IMR-90 (cell line): ENCODE results near the gene BROX. TPM values are rescaled to one million over a fixed set of nuclear protein-coding genes. Genes with fewer than 3 reads are reported as not detected.

Source experiments
- ATAC-seq: fragments of 200-7000 bp; cut with Tn5 transposase; 2 replicates; pipeline ENCODE4 v1.9.1; 2020; ENCODE audit warnings: low read depth, mild to moderate bottlenecking, moderate library complexity
- BruUV-seq: library from RNA; stranded (reverse); fragments of 400-500 nt; replicated peaks from 2 replicates; lab custom pipeline; 2021; lab: Mats Ljungman, UMichigan
- CTCF ChIA-PET: fragments of 300-600 bp; formaldehyde crosslinking; extraction: SDS; loops from one replicate; lab custom pipeline; 2021; ENCODE audit warnings: antibody characterized with exemption; lab: Yijun Ruan, JAX
- POLR2A ChIA-PET: fragments of 300-600 bp; sonication (Branson Sonifier 250); formaldehyde crosslinking; loops from one replicate; lab custom pipeline; 2022; ENCODE audit warnings: antibody characterized with exemption; ENCODE audit not compliant: unreplicated experiment; lab: Charles Lee
- DNase-seq: peaks from one replicate; pipeline ENCODE4 v3.0.0; 2013
- H2AFZ ChIP-seq: replicated peaks from 2 replicates; pipeline ENCODE3; 2013; ENCODE audit warnings: low read length, mild to moderate bottlenecking; ENCODE audit not compliant: poor library complexity
- H2AK5ac ChIP-seq: 2 replicates; pipeline ENCODE4 v1.6.1; 2013; ENCODE audit warnings: low read depth, low read length, inconsistent platforms
- H2AK9ac ChIP-seq: replicated peaks from 2 replicates; pipeline ENCODE3; 2013; ENCODE audit warnings: mild to moderate bottlenecking, low read depth, low read length, moderate library complexity; ENCODE audit not compliant: poor library complexity
- H2BK120ac ChIP-seq: 2 replicates; pipeline ENCODE4 v1.6.1; 2013; ENCODE audit warnings: low read depth, low read length, inconsistent platforms
- H2BK15ac ChIP-seq: 3 replicates; pipeline ENCODE4 v1.6.1; 2013; ENCODE audit warnings: low read depth, low read length, inconsistent platforms
- H2BK20ac ChIP-seq: 2 replicates; pipeline ENCODE4 v1.6.1; 2013; ENCODE audit warnings: low read depth, mild to moderate bottlenecking, inconsistent platforms, low read length, moderate library complexity
- H2BK5ac ChIP-seq: 2 replicates; pipeline ENCODE4 v1.6.1; 2013; ENCODE audit warnings: mild to moderate bottlenecking, low read depth, low read length, inconsistent platforms; ENCODE audit not compliant: poor library complexity, severe bottlenecking
- H3K14ac ChIP-seq: replicated peaks from 2 replicates; pipeline ENCODE4 v1.6.1; 2013; ENCODE audit warnings: low read depth, low read length, inconsistent platforms
- H3K18ac ChIP-seq: 2 replicates; pipeline ENCODE4 v1.6.1; 2013; ENCODE audit warnings: low read depth, low read length, control low read depth
- H3K23ac ChIP-seq: 2 replicates; pipeline ENCODE4 v1.6.1; 2013; ENCODE audit warnings: low read depth, low read length, inconsistent platforms
- H3K27ac ChIP-seq: 2 replicates; pipeline ENCODE4 v1.5.1; 2013; ENCODE audit warnings: mild to moderate bottlenecking, control low read depth, low read length; ENCODE audit not compliant: insufficient read depth
- H3K27me3 ChIP-seq: 2 replicates; pipeline ENCODE4 v1.6.1; 2013; ENCODE audit warnings: low read length; ENCODE audit not compliant: control insufficient read depth, insufficient read depth
- H3K36me3 ChIP-seq: 2 replicates; pipeline ENCODE4 v1.6.1; 2013; ENCODE audit warnings: low read length, mixed read lengths; ENCODE audit not compliant: control insufficient read depth, insufficient read depth
- H3K4ac ChIP-seq: 2 replicates; pipeline ENCODE4 v1.6.1; 2013; ENCODE audit warnings: low read depth, low read length, inconsistent platforms
- H3K4me1 ChIP-seq: 2 replicates; pipeline ENCODE4 v1.6.1; 2013; ENCODE audit warnings: low read length, mixed read lengths; ENCODE audit not compliant: control insufficient read depth, insufficient read depth
- H3K4me2 ChIP-seq: 2 replicates; pipeline ENCODE4 v1.6.1; 2013; ENCODE audit warnings: low read depth, mild to moderate bottlenecking, control low read depth, low read length, moderate library complexity
- H3K4me3 ChIP-seq: 2 replicates; pipeline ENCODE4 v1.5.1; 2013; ENCODE audit warnings: low read depth, mild to moderate bottlenecking, control low read depth, low read length, moderate library complexity; ENCODE audit not compliant: insufficient read depth
- H3K56ac ChIP-seq: 2 replicates; pipeline ENCODE4 v1.6.1; 2013; ENCODE audit warnings: low read length, inconsistent platforms; ENCODE audit not compliant: insufficient read depth; ENCODE audit errors: extremely low read depth
- H3K79me1 ChIP-seq, 2 experiments: 2 replicates each; pipeline ENCODE4 v1.6.1; 2013; ENCODE audit warnings: low read length in 2 of 2, inconsistent platforms in 1 of 2, low read depth in 1 of 2
- H3K9ac ChIP-seq: 2 replicates; pipeline ENCODE4 v1.6.1; 2013; ENCODE audit warnings: low read depth, low read length, control low read depth
- H3K9me1 ChIP-seq: 2 replicates; pipeline ENCODE4 v1.6.1; 2013; ENCODE audit warnings: low read length, inconsistent platforms; ENCODE audit not compliant: insufficient read depth
- H3K9me3 ChIP-seq: 2 replicates; pipeline ENCODE4 v1.6.1; 2013; ENCODE audit warnings: low read length; ENCODE audit not compliant: control insufficient read depth, insufficient read depth
- H4K20me1 ChIP-seq: 2 replicates; pipeline ENCODE4 v1.6.1; 2013; ENCODE audit warnings: low read length, inconsistent platforms; ENCODE audit not compliant: insufficient read depth
- H4K5ac ChIP-seq: 2 replicates; pipeline ENCODE4 v1.6.1; 2013; ENCODE audit warnings: mild to moderate bottlenecking, low read depth, low read length, control low read depth
- H4K8ac ChIP-seq, 2 experiments: 2 replicates each; pipeline ENCODE4 v1.6.1; 2013; ENCODE audit warnings: low read depth in 2 of 2, low read length in 2 of 2, control low read depth in 1 of 2, inconsistent platforms in 1 of 2
- H4K91ac ChIP-seq: 2 replicates; pipeline ENCODE4 v1.6.1; 2013; ENCODE audit warnings: low read depth, low read length, inconsistent platforms; ENCODE audit not compliant: insufficient read depth
- BHLHE40 ChIP-seq: fragments of 150-350 bp; IDR thresholded peaks from 2 replicates; pipeline ENCODE4 v1.6.1; 2016; ENCODE audit warnings: mild to moderate bottlenecking, low read depth, low read length
- CEBPB ChIP-seq: IDR thresholded peaks from 2 replicates; pipeline ENCODE4 v1.6.1; 2012; ENCODE audit warnings: low read depth, low read length, improper control_type of control experiment
- CHD1 ChIP-seq: IDR thresholded peaks from 2 replicates; pipeline ENCODE4 v1.6.1; 2012; ENCODE audit warnings: low read depth, low read length, improper control_type of control experiment
- FOS ChIP-seq: fragments of 150-350 bp; IDR thresholded peaks from 2 replicates; pipeline ENCODE4 v1.6.1; 2016; ENCODE audit warnings: low read depth, low read length
- MAFK ChIP-seq: IDR thresholded peaks from 2 replicates; pipeline ENCODE4 v1.6.1; 2012; ENCODE audit warnings: low read depth, low read length, improper control_type of control experiment
- MAZ ChIP-seq: IDR thresholded peaks from 2 replicates; pipeline ENCODE4 v1.6.1; 2012; ENCODE audit warnings: low read depth, mild to moderate bottlenecking, low read length, improper control_type of control experiment, moderate library complexity, borderline replicate concordance
- MXI1 ChIP-seq: IDR thresholded peaks from 2 replicates; pipeline ENCODE4 v1.6.1; 2012; ENCODE audit warnings: low read depth, mild to moderate bottlenecking, low read length, moderate library complexity, borderline replicate concordance
- NFE2L2 ChIP-seq: fragments of 150-350 bp; IDR thresholded peaks from 2 replicates; pipeline ENCODE4 v1.6.1; 2016; ENCODE audit warnings: low read depth, mild to moderate bottlenecking, low read length
- POLR2A ChIP-seq: IDR thresholded peaks from 2 replicates; pipeline ENCODE4 v1.6.1; 2012; ENCODE audit warnings: mild to moderate bottlenecking, low read depth, low read length
- RAD21 ChIP-seq: IDR thresholded peaks from 2 replicates; pipeline ENCODE4 v1.6.1; 2012; ENCODE audit warnings: low read length, improper control_type of control experiment
- RCOR1 ChIP-seq: IDR thresholded peaks from 2 replicates; pipeline ENCODE4 v1.6.1; 2012; ENCODE audit warnings: mild to moderate bottlenecking, low read length, improper control_type of control experiment; ENCODE audit not compliant: insufficient replicate concordance
- RFX5 ChIP-seq: IDR thresholded peaks from 2 replicates; pipeline ENCODE4 v1.8.0; 2012; ENCODE audit warnings: low read depth, mild to moderate bottlenecking, low read length, moderate library complexity
- SMC3 ChIP-seq: fragments of 150-350 bp; IDR thresholded peaks from 2 replicates; pipeline ENCODE4 v1.6.1; 2016; ENCODE audit warnings: low read depth, mild to moderate bottlenecking, antibody characterized with exemption, low read length, moderate library complexity
- dilution Hi-C: fragments of 300-500 bp; cut with HindIII; formaldehyde crosslinking; loops from one replicate; pipeline ENCODE4 v1.14.3; 2018; ENCODE audit warnings: low sequenced_read_pairs; ENCODE audit not compliant: unreplicated experiment
- in situ Hi-C: fragments of 300-500 bp; cut with MboI; formaldehyde crosslinking; loops from 3 replicates; pipeline ENCODE4 v1.14.3; 2019; ENCODE audit warnings: low sequenced_read_pairs, inconsistent platforms, mixed read lengths
- intact Hi-C: fragments of 100-400 bp; cut with micrococcal nuclease; formaldehyde crosslinking; loops from 2 replicates; pipeline ENCODE4 v1.10.0; 2022
- polyA plus RNA-seq, 3 experiments: library from polyadenylated mRNA; depleted of rRNA; stranded (reverse); fragments of >200 nt; gene quantifications; 2 replicates each; pipeline ENCODE4 v1.2.3, GENCODE V29; 2012; ENCODE audit warnings: low replicate concordance in 1 of 3
- total RNA-seq: library from RNA; depleted of rRNA; stranded (reverse); fragments of >200 nt; gene quantifications from 2 replicates; pipeline ENCODE4 v1.2.3, GENCODE V29; 2012
- TF ChIP-seq, protein P1 (sequence below): fragments of 150-350 bp; IDR thresholded peaks from 2 replicates; pipeline ENCODE4 v1.6.1; 2016; ENCODE audit warnings: low read depth, mild to moderate bottlenecking, low read length, moderate library complexity, borderline replicate concordance
- TF ChIP-seq, protein P2 (sequence below): conservative IDR thresholded peaks from 2 replicates; pipeline ENCODE4 v1.5.1; 2012; ENCODE audit warnings: mild to moderate bottlenecking, low read depth, low read length, improper control_type of control experiment

Gene BROX
- total and polyA plus RNA-seq, 2 of the 4 experiments (the other 2 are of a cell fraction): 6.8 to 43.4 TPM

DNA sequence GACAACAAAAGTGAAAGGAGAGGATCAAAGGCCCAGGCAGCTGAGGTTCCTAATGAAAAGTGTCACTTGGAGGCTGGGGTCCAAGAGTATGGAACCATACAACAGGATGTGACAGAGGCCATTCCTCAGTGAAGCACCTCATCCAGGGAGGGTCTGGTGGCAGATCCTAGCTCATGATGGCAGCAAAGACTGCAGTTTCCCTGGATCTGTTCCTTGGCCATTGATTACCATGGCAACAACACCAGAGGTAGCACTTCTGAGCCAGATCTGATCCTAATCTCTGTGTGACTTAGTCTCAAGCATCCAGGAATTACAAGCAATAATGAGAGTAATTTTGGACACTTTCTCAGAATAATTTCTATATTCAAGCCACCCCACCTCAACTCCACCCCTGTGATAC, 37.6 kb downstream of the BROX start:
- DNase-seq: no peak

More for the DNA sequence above, 37.6 kb downstream of the BROX start:
- ChIA-PET CTCF (no interaction called here), POLR2A (no interaction called here)
- in situ Hi-C loops: no loop called here
- no peak overlapping the region for H3K4me2 ChIP-seq
- no peak overlapping the region for H2BK15ac ChIP-seq
- no peaks in the 10 kb centered on the region for H3K4me1 ChIP-seq
- H2AFZ ChIP-seq: no peak overlapping the region
- H2BK5ac ChIP-seq: no peak overlapping the region
- no peak for ATAC-seq
- peaks cover 2% of the 10 kb centered on the region for H3K27me3 ChIP-seq
- H3K9me1 ChIP-seq: no peaks in the 10 kb centered on the region
- no peak overlapping the region for H3K14ac ChIP-seq
- no TSS peak for BruUV-seq
- intact Hi-C loops: no loop called here
- no peak overlapping the region for H4K5ac ChIP-seq
- no peak overlapping the region for H3K56ac ChIP-seq
- no peak overlapping the region for H4K8ac ChIP-seq
- H3K4me3 ChIP-seq: no peak overlapping the region
- dilution Hi-C loops: no loop called here
- no peak overlapping the region for H2AK9ac ChIP-seq
- H2BK20ac ChIP-seq: no peak overlapping the region
- no peak overlapping the region for H3K18ac ChIP-seq
- H3K27ac ChIP-seq: no peak overlapping the region
- H4K91ac ChIP-seq: no peak overlapping the region
- H4K20me1 ChIP-seq: no peaks in the 10 kb centered on the region
- H3K36me3 ChIP-seq: no peaks in the 10 kb centered on the region
- H3K79me1 ChIP-seq: no peaks in the 10 kb centered on the region
- TF ChIP-seq MXI1 (no peak), NFE2L2 (no peak), FOS (no peak), RAD21 (no peak), RFX5 (no peak), CHD1 (no peak), MAFK (no peak), SMC3 (no peak), CEBPB (no peak), POLR2A (no peak), BHLHE40 (no peak), RCOR1 (no peak), MAZ (no peak)
- TF ChIP-seq, protein P1, sequence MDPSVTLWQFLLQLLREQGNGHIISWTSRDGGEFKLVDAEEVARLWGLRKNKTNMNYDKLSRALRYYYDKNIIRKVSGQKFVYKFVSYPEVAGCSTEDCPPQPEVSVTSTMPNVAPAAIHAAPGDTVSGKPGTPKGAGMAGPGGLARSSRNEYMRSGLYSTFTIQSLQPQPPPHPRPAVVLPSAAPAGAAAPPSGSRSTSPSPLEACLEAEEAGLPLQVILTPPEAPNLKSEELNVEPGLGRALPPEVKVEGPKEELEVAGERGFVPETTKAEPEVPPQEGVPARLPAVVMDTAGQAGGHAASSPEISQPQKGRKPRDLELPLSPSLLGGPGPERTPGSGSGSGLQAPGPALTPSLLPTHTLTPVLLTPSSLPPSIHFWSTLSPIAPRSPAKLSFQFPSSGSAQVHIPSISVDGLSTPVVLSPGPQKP: no peak
- TF ChIP-seq, protein P2, sequence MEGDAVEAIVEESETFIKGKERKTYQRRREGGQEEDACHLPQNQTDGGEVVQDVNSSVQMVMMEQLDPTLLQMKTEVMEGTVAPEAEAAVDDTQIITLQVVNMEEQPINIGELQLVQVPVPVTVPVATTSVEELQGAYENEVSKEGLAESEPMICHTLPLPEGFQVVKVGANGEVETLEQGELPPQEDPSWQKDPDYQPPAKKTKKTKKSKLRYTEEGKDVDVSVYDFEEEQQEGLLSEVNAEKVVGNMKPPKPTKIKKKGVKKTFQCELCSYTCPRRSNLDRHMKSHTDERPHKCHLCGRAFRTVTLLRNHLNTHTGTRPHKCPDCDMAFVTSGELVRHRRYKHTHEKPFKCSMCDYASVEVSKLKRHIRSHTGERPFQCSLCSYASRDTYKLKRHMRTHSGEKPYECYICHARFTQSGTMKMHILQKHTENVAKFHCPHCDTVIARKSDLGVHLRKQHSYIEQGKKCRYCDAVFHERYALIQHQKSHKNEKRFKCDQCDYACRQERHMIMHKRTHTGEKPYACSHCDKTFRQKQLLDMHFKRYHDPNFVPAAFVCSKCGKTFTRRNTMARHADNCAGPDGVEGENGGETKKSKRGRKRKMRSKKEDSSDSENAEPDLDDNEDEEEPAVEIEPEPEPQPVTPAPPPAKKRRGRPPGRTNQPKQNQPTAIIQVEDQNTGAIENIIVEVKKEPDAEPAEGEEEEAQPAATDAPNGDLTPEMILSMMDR: no peak
- no peak overlapping the region for H2BK120ac ChIP-seq
- H2AK5ac ChIP-seq: no peak overlapping the region
- no peak overlapping the region for H3K9ac ChIP-seq
- H3K4ac ChIP-seq: no peak overlapping the region
- H3K9me3 ChIP-seq: no peaks in the 10 kb centered on the region
- no peak overlapping the region for H3K23ac ChIP-seq
